ENCODE measurements around the gene DGKB.
"Not testable (repeated sequence)": the region's sequence is repeated elsewhere in the genome, so short reads cannot be mapped to it uniquely, and the experiment has no call there.

DGKB gene

GRCh38 chr7:14292737-14293136 lies 609.8 kb downstream of the DGKB start:
- no peak for DNase-seq (ENCODE audit: low read depth)

- no peak for DNase-seq (ENCODE audit: low read depth)
Observed at GRCh38 chr7:14289957-14290356, 612.6 kb downstream of the DGKB start.

GRCh38 chr7:14288701-14289100 lies 613.9 kb downstream of the DGKB start:
- no peak for DNase-seq (ENCODE audit: low read depth)

- no peak for DNase-seq (ENCODE audit: low read depth)
Observed at GRCh38 chr7:14287398-14287797, 615.2 kb downstream of the DGKB start.

- no peak for DNase-seq (ENCODE audit: low read depth)
Observed at GRCh38 chr7:14286036-14286435, 616.5 kb downstream of the DGKB start.

GRCh38 chr7:14279065-14279871 lies 623.3 kb downstream of the DGKB start:
- DNase-seq (ENCODE audit: low read depth), result not testable (repeated sequence)

- no peak for DNase-seq (ENCODE audit: low read depth)
Observed at GRCh38 chr7:14275356-14275755, 627.2 kb downstream of the DGKB start.

GRCh38 chr7:14271441-14271840 lies 631.1 kb downstream of the DGKB start:
- DNase-seq (ENCODE audit: low read depth), result no peak

- DNase-seq (ENCODE audit: low read depth), result no peak
Observed at GRCh38 chr7:14270099-14270498, 632.5 kb downstream of the DGKB start.

- no peak for DNase-seq (ENCODE audit: low read depth)
Observed at GRCh38 chr7:14260011-14260410, 642.5 kb downstream of the DGKB start.

GRCh38 chr7:14258861-14259260 lies 643.7 kb downstream of the DGKB start:
- no peak for DNase-seq (ENCODE audit: low read depth)

GRCh38 chr7:14258441-14258840 lies 644.1 kb downstream of the DGKB start:
- DNase-seq (ENCODE audit: low read depth), result no peak

- no peak for DNase-seq (ENCODE audit: low read depth)
Observed at GRCh38 chr7:14252458-14252857, 650.1 kb downstream of the DGKB start.

GRCh38 chr7:14242175-14242574 lies 660.4 kb downstream of the DGKB start:
- no peak for DNase-seq (ENCODE audit: low read depth)

GRCh38 chr7:14236834-14237233 lies 665.7 kb downstream of the DGKB start:
- no peak for DNase-seq (ENCODE audit: low read depth)

GRCh38 chr7:14235056-14235455 lies 667.5 kb downstream of the DGKB start:
- DNase-seq (ENCODE audit: low read depth), result no peak

- no peak for DNase-seq (ENCODE audit: low read depth)
Observed at GRCh38 chr7:14233868-14234369, 668.6 kb downstream of the DGKB start.

GRCh38 chr7:14233076-14233867 lies 669.3 kb downstream of the DGKB start:
- DNase-seq (ENCODE audit: low read depth), result no peak

GRCh38 chr7:14229047-14229446 lies 673.5 kb downstream of the DGKB start:
- DNase-seq (ENCODE audit: low read depth), result no peak

GRCh38 chr7:14228341-14228740 lies 674.2 kb downstream of the DGKB start:
- DNase-seq (ENCODE audit: low read depth), result no peak

GRCh38 chr7:14226126-14226525 lies 676.4 kb downstream of the DGKB start:
- DNase-seq (ENCODE audit: low read depth), result no peak

- DNase-seq (ENCODE audit: low read depth), result no peak
Observed at GRCh38 chr7:14219125-14219524, 683.4 kb downstream of the DGKB start.

- no peak for DNase-seq (ENCODE audit: low read depth)
Observed at GRCh38 chr7:14218338-14218737, 684.2 kb downstream of the DGKB start.

Measured in T follicular helper cell (primary cell).